HepG2 (cell line): ENCODE data around the gene ELP5. TPM values are rescaled to one million over a fixed set of nuclear protein-coding genes. Genes with fewer than 3 reads are reported as not detected.

ENCODE experiments used
- ATAC-seq: fragments of 200-7000 bp; cut with Tn5 transposase; 3 replicates; pipeline ENCODE4 v1.9.1; 2020; ENCODE audit warnings: mild to moderate bottlenecking, moderate library complexity
- BruUV-seq: library from RNA; stranded (reverse); fragments of 400-500 nt; replicated peaks from 2 replicates; lab custom pipeline; 2021; lab: Mats Ljungman, UMichigan
- CTCF ChIA-PET: fragments of 300-600 bp; formaldehyde crosslinking; extraction: SDS; loops from one replicate; lab custom pipeline; 2021; ENCODE audit warnings: low total read pairs, inconsistent platforms, low intra/inter-chr PET ratio; lab: Yijun Ruan, JAX
- POLR2A ChIA-PET: fragments of 350-600 bp; sonication (Branson Sonifier 250); formaldehyde crosslinking; loops from one replicate; lab custom pipeline; 2020; ENCODE audit warnings: antibody characterized with exemption, inconsistent platforms; lab: Yijun Ruan, JAX
- DNase-seq: peaks from one replicate; pipeline ENCODE4 v3.0.0-alpha.2; 2015; ENCODE audit warnings: low spot score
- FAIRE-seq: peaks from 3 replicates; lab custom pipeline; 2011; peaks lifted over from hg19 to GRCh38; lab: Jason Lieb, UNC
- H2AFZ ChIP-seq: one replicate; pipeline ENCODE4 v1.6.1; 2011; ENCODE audit warnings: low read length, inconsistent platforms
- H3K27ac ChIP-seq: fragments of 300-600 bp; 3 replicates; pipeline ENCODE4 v1.8.0; 2011; ENCODE audit warnings: mixed run types, mild to moderate bottlenecking, mixed read lengths, low read length, inconsistent platforms; ENCODE audit not compliant: insufficient read depth; ENCODE audit errors: extremely low read length
- H3K27me3 ChIP-seq, 2 experiments: fragments of 200-600 bp in 1 of 2; 2 replicates in 1 of 2; 3 replicates in 1 of 2; pipeline versions ENCODE4 v1.6.0 to v1.8.0; 2011; ENCODE audit warnings: low read length in 2 of 2, mild to moderate bottlenecking in 2 of 2, moderate library complexity in 2 of 2, inconsistent platforms in 1 of 2; ENCODE audit not compliant: insufficient read depth in 2 of 2, control insufficient read depth in 1 of 2
- H3K36me3 ChIP-seq, 2 experiments: fragments of 200-600 bp in 1 of 2; replicated peaks in 1 of 2; 2 replicates in 1 of 2; 3 replicates in 1 of 2; pipeline versions ENCODE4 v1.5.1 to v1.8.0; 2011; ENCODE audit warnings: low read length in 2 of 2, inconsistent platforms in 1 of 2; ENCODE audit not compliant: insufficient read depth in 2 of 2, control insufficient read depth in 1 of 2
- H3K4me1 ChIP-seq: 2 replicates; pipeline ENCODE4 v1.5.1; 2012; ENCODE audit warnings: low read length, inconsistent platforms; ENCODE audit not compliant: insufficient read depth
- H3K4me2 ChIP-seq: 2 replicates; pipeline ENCODE4 v1.6.0; 2011; ENCODE audit warnings: low read depth, low read length, inconsistent platforms
- H3K4me3 ChIP-seq, 3 experiments: fragments of 200-600 bp in 1 of 3; sonication (generic), shearing (Covaris generic) in 1 of 3; replicated peaks in 1 of 3; 2 replicates each; pipeline ENCODE4 v1.5.1; 2011 to 2016; ENCODE audit warnings: low read length in 3 of 3, inconsistent platforms in 2 of 3, low read depth in 2 of 3, mild to moderate bottlenecking in 2 of 3, control low read depth in 1 of 3, mixed read lengths in 1 of 3; ENCODE audit not compliant: insufficient read depth in 1 of 3
- H3K79me2 ChIP-seq: one replicate; pipeline ENCODE4 v1.6.1; 2011; ENCODE audit warnings: low read length, inconsistent platforms; ENCODE audit not compliant: insufficient read depth
- H3K9ac ChIP-seq: 2 replicates; pipeline ENCODE4 v1.6.0; 2011; ENCODE audit warnings: mild to moderate bottlenecking, low read depth, low read length, inconsistent platforms; ENCODE audit not compliant: insufficient read depth
- H3K9me3 ChIP-seq: 2 replicates; pipeline ENCODE4 v1.5.1; 2012; ENCODE audit warnings: mild to moderate bottlenecking, low read length
- H4K20me1 ChIP-seq: 2 replicates; pipeline ENCODE4 v1.6.0; 2011; ENCODE audit warnings: inconsistent platforms, mild to moderate bottlenecking, low read length, moderate library complexity; ENCODE audit not compliant: insufficient read depth
- AHR ChIP-seq: IDR thresholded peaks from 2 replicates; pipeline ENCODE4 v1.6.1; 2018; ENCODE audit warnings: missing genetic modification reagents, missing compliant biosample characterization
- CCDC6 ChIP-seq: sonication (generic); formaldehyde crosslinking; IDR thresholded peaks from 2 replicates; pipeline ENCODE4 v1.8.1; 2022; ENCODE audit warnings: mild to moderate bottlenecking, missing genetic modification reagents, moderate library complexity
- KLF15 ChIP-seq: sonication (generic); formaldehyde crosslinking; IDR thresholded peaks from 2 replicates; pipeline ENCODE4 v1.8.1; 2023; ENCODE audit warnings: borderline replicate concordance, mild to moderate bottlenecking, inconsistent platforms, missing genetic modification reagents, mixed read lengths
- MAFK ChIP-seq, 2 experiments: IDR thresholded peaks in 1 of 2; conservative IDR thresholded peaks in 1 of 2; 2 replicates each; pipeline ENCODE4 v1.6.1; 2011; ENCODE audit warnings: improper control_type of control experiment in 2 of 2, low read length in 2 of 2
- MNT ChIP-seq: fragments of 450-650 bp; IDR thresholded peaks from 2 replicates; pipeline ENCODE4 v1.6.1; 2016
- PCBP1 ChIP-seq: fragments of 200-400 bp; formaldehyde crosslinking; IDR thresholded peaks from 2 replicates; pipeline ENCODE4 v1.6.1; 2017; ENCODE audit warnings: mild to moderate bottlenecking, low read depth, low read length, borderline replicate concordance
- RFXANK ChIP-seq: IDR thresholded peaks from 2 replicates; pipeline ENCODE4 v1.6.1; 2016
- SMARCC2 ChIP-seq: fragments of 450-650 bp; IDR thresholded peaks from 2 replicates; pipeline ENCODE4 v1.6.1; 2017; ENCODE audit warnings: antibody characterized with exemption, mild to moderate bottlenecking
- TCF7L2 ChIP-seq: IDR thresholded peaks from 2 replicates; pipeline ENCODE4 v1.6.1; 2011; ENCODE audit warnings: mild to moderate bottlenecking, low read depth, low read length, moderate library complexity
- ZC3H4 ChIP-seq: sonication (generic); formaldehyde crosslinking; IDR thresholded peaks from 2 replicates; pipeline ENCODE4 v1.4.0; 2020; ENCODE audit warnings: missing genetic modification reagents, borderline replicate concordance
- ZFP36L1 ChIP-seq: sonication (generic); formaldehyde crosslinking; IDR thresholded peaks from 2 replicates; pipeline ENCODE4 v1.8.0; 2022; ENCODE audit warnings: mild to moderate bottlenecking, missing genetic modification reagents, moderate library complexity
- ZFP91 ChIP-seq: sonication (generic); formaldehyde crosslinking; IDR thresholded peaks from 2 replicates; pipeline ENCODE4 v1.9.0; 2022; ENCODE audit warnings: missing genetic modification reagents, mild to moderate bottlenecking, borderline replicate concordance
- ZNF136 ChIP-seq: sonication (generic); formaldehyde crosslinking; IDR thresholded peaks from 2 replicates; pipeline ENCODE4 v1.8.1; 2022; ENCODE audit warnings: low read depth, mild to moderate bottlenecking, moderate library complexity, missing genetic modification reagents
- ZNF331 ChIP-seq: sonication (generic); formaldehyde crosslinking; IDR thresholded peaks from 2 replicates; pipeline ENCODE4 v1.4.0; 2020; ENCODE audit warnings: missing genetic modification reagents
- ZNF552 ChIP-seq: sonication (generic); formaldehyde crosslinking; IDR thresholded peaks from 2 replicates; pipeline ENCODE4 v1.9.0; 2022; ENCODE audit warnings: missing genetic modification reagents, mild to moderate bottlenecking, borderline replicate concordance
- ZNF687 ChIP-seq: sonication (generic); formaldehyde crosslinking; IDR thresholded peaks from 2 replicates; pipeline ENCODE4 v1.5.1; 2020; ENCODE audit warnings: mild to moderate bottlenecking, missing genetic modification reagents, moderate library complexity
- ZNF737 ChIP-seq: sonication (generic); formaldehyde crosslinking; IDR thresholded peaks from 2 replicates; pipeline ENCODE4 v1.5.0; 2020; ENCODE audit warnings: missing genetic modification reagents, mild to moderate bottlenecking, borderline replicate concordance
- WGBS: methylation state at CpG from one replicate; pipeline ENCODE4 v1.1.6; 2017; ENCODE audit warnings: low lambda C conversion rate; 5-methylcytosine and 5-hydroxymethylcytosine counted together
- in situ Hi-C: cut with HindIII; loops from 2 replicates; pipeline ENCODE4 v1.10.0; 2017; ENCODE audit warnings: low pct_unique_long_range_greater_than_20kb; ENCODE audit not compliant: extremely low pct_ligation_motif_present
- intact Hi-C: fragments of 100-400 bp; cut with micrococcal nuclease; formaldehyde crosslinking; loops from one replicate; pipeline ENCODE4 v1.10.0; 2022; ENCODE audit not compliant: unreplicated experiment
- polyA plus RNA-seq, 8 experiments: library from polyadenylated mRNA; depleted of rRNA in 3 of 8; stranded (reverse) in 7 of 8; unstranded in 1 of 8; fragments of >200 nt; fragmentation: Illumina TruSeq in 4 of 8; extraction: Trizol in 4 of 8; gene quantifications; 2 replicates each; pipeline versions ENCODE4 v1.2.1 to v1.2.3, GENCODE V29; 2011 to 2016; ENCODE audit warnings: low read depth in 4 of 8, missing spikeins in 1 of 8, mixed read lengths in 1 of 8; ENCODE audit not compliant: insufficient read depth in 1 of 8
- total RNA-seq, 5 experiments: library from RNA; depleted of rRNA; stranded (reverse); fragments of >200 nt; fragmentation: Illumina TruSeq; extraction: Trizol; gene quantifications; 2 replicates each; pipeline ENCODE4 v1.2.3, GENCODE V29; 2016; ENCODE audit warnings: low read depth in 1 of 5

Gene ELP5
- total and polyA plus RNA-seq, 2 of the 13 experiments (the other 11 are each of a cell fraction or from before 2014, with no cell fraction given) = 67.6 to 69.8 TPM

- WGBS = 97% methylated on average over 15 of the region's 15 CpGs
- peaks cover 0 to 9% of the 10 kb centered on the region in 2 experiments; a peak in 2 of 5 replicates for H3K27me3 ChIP-seq
- H3K9ac ChIP-seq = no peak overlapping the region
- CTCF ChIA-PET = no interaction called here
- no peak for DNase-seq
- H3K4me1 ChIP-seq = no peaks in the 10 kb centered on the region
- H2AFZ ChIP-seq = no peak overlapping the region
- no peaks in the 10 kb centered on the region for H4K20me1 ChIP-seq
- ATAC-seq = no peak
- POLR2A ChIA-PET = no interaction called here
- intact Hi-C loops (no loop called here), in situ Hi-C loops (no loop called here)
- no peaks in the 10 kb centered on the region for H3K9me3 ChIP-seq
- H3K4me2 ChIP-seq = no peak overlapping the region
- BruUV-seq = no TSS peak
- no peak for FAIRE-seq
- no peaks in the 10 kb centered on the region for H3K36me3 ChIP-seq
- H3K27ac ChIP-seq = no peak overlapping the region
- H3K79me2 ChIP-seq = no peaks in the 10 kb centered on the region
- no peak overlapping the region for H3K4me3 ChIP-seq
- TF ChIP-seq ZNF687 (CRISPR knock-in tag) = no peak
- no peak for TF ChIP-seq PCBP1
- TF ChIP-seq KLF15 = no peak
- no peak for TF ChIP-seq ZNF737
- no peak for TF ChIP-seq AHR (CRISPR knock-in tag)
- TF ChIP-seq MAFK (conservative IDR thresholded peaks at IDR 0.05 in 1 of 2, IDR thresholded peaks at IDR 0.05 in 1 of 2; ENCODE audit: low read length in 2 of 2) = no peak
- no peak for TF ChIP-seq ZC3H4 (CRISPR knock-in tag)
- no peak for TF ChIP-seq ZNF331 (CRISPR knock-in tag)
- TF ChIP-seq ZNF552 (CRISPR knock-in tag) = no peak
- no peak for TF ChIP-seq SMARCC2
- TF ChIP-seq MNT = no peak
- TF ChIP-seq RFXANK (CRISPR knock-in tag) = no peak
- no peak for TF ChIP-seq ZFP91 (CRISPR knock-in tag)
- no peak for TF ChIP-seq TCF7L2
- TF ChIP-seq ZNF136 = no peak
- TF ChIP-seq CCDC6 (CRISPR knock-in tag) = no peak
- no peak for TF ChIP-seq ZFP36L1 (CRISPR knock-in tag)
Measured at GRCh38 chr17:7204336-7204735, 47.7 kb upstream of the ELP5 start.
